C4-2B (cell line): ENCODE measurements around the gene CYP4F12.
"Not testable (repeated sequence)": the region's sequence is repeated elsewhere in the genome, so short reads cannot be mapped to it uniquely, and the experiment has no call there.

Experiments
- H3K27ac ChIP-seq: fragments of 450-650 bp; 2 replicates; pipeline ENCODE4 v1.5.1; 2017
- CTCF ChIP-seq: fragments of 450-650 bp; conservative IDR thresholded peaks from 2 replicates; pipeline ENCODE4 v1.5.1; 2017; ENCODE audit warnings: mild to moderate bottlenecking
- ZFX ChIP-seq: fragments of 450-650 bp; IDR thresholded peaks from 2 replicates; pipeline ENCODE4 v1.6.1; 2017

CYP4F12 gene

GRCh38 chr19:15642807-15643206 lies 30.1 kb upstream of the CYP4F12 start:
- H3K27ac ChIP-seq, result no peak overlapping the region
- no peak for TF ChIP-seq ZFX
- no peak for TF ChIP-seq CTCF

- no peak overlapping the region for H3K27ac ChIP-seq
- TF ChIP-seq CTCF, result no peak
Observed at GRCh38 chr19:15643387-15643786, 29.5 kb upstream of the CYP4F12 start.

- no peak for TF ChIP-seq CTCF
Observed at GRCh38 chr19:15644066-15644741, 28.7 kb upstream of the CYP4F12 start.

GRCh38 chr19:15644816-15645215 lies 28.1 kb upstream of the CYP4F12 start:
- no peak for TF ChIP-seq ZFX
- no peak for TF ChIP-seq CTCF

More at GRCh38 chr19:15644066-15644741, 28.7 kb upstream of the CYP4F12 start:
- no peak overlapping the region for H3K27ac ChIP-seq

GRCh38 chr19:15649526-15649925 lies 23.4 kb upstream of the CYP4F12 start:
- TF ChIP-seq ZFX (no peak), CTCF (no peak)
- no peak overlapping the region for H3K27ac ChIP-seq

More at GRCh38 chr19:15644816-15645215, 28.1 kb upstream of the CYP4F12 start:
- no peak overlapping the region for H3K27ac ChIP-seq

- not testable (repeated sequence) for H3K27ac ChIP-seq
Observed at GRCh38 chr19:15650123-15650522, 22.8 kb upstream of the CYP4F12 start.

- no peak for TF ChIP-seq ZFX
- no peak overlapping the region for H3K27ac ChIP-seq
Observed at GRCh38 chr19:15651791-15652190, 21.1 kb upstream of the CYP4F12 start.

- TF ChIP-seq ZFX, result no peak
- TF ChIP-seq CTCF, result no peak
- H3K27ac ChIP-seq, result no peak overlapping the region
Observed at GRCh38 chr19:15652559-15653278, 20.2 kb upstream of the CYP4F12 start.
